ENCODE results near the gene DHX29. TPM values are rescaled to one million over a fixed set of nuclear protein-coding genes. Genes with fewer than 3 reads are reported as not detected.

DHX29 gene
- total and polyA plus RNA-seq, 2 donors = 17.1 to 44.4 TPM

- no peak overlapping the region for H3K27ac ChIP-seq (ENCODE audit: low read depth)
- no peak for DNase-seq (ENCODE audit: extremely low spot score)
- WGBS = 89% methylated on average over 6 of the region's 6 CpGs
- H3K4me1 ChIP-seq (ENCODE audit: insufficient read depth) = peaks cover 4% of the 10 kb centered on the region
- H3K4me3 ChIP-seq (ENCODE audit: low read depth, low read length) = no peak overlapping the region
- peaks cover 1% of the 10 kb centered on the region for H3K36me3 ChIP-seq (ENCODE audit: insufficient read depth)
Measured at GRCh38 chr5:55304584-55304983, 2.9 kb downstream of the DHX29 start.

DNA sequence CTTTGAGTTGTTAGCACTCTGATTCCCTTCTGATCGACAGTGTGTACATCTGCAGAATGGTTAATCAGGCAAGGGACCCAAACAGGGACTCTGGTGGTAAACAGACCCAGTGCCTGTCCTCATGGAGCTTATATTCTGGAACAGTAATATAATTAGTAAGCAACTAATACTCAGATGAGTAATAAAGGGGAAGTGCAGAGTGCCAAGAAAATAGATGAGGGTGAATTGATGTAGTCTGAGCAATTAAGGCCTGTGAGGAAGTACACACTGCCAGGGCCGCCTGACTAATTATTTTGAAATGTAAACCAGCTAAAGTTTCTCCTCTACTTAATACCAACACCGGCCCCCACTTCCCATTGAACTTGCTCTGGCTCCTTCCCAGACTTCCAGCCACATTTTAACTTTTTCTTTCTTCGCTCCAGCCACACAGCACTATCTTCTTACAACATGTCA lies 4.2 kb downstream of the DHX29 start:
- WGBS = 62% methylated on average over 4 of the region's 4 CpGs
- H3K27ac ChIP-seq (ENCODE audit: low read depth) = no peak overlapping the region
- H3K4me3 ChIP-seq (ENCODE audit: low read depth, low read length) = no peak overlapping the region
- H3K4me1 ChIP-seq (ENCODE audit: insufficient read depth) = peaks cover 4% of the 10 kb centered on the region
- no peak for DNase-seq (ENCODE audit: extremely low spot score)
- no peaks in the 10 kb centered on the region for H3K36me3 ChIP-seq (ENCODE audit: insufficient read depth)

GRCh38 chr5:55300890-55301289 lies 6.6 kb downstream of the DHX29 start:
- Histone ChIP-seq H3K4me3 (ENCODE audit: low read depth, low read length) (no peak overlapping the region), H3K36me3 (ENCODE audit: insufficient read depth) (peaks cover 2% of the 10 kb centered on the region), H3K27ac (ENCODE audit: low read depth) (no peak overlapping the region), H3K4me1 (ENCODE audit: insufficient read depth) (no peaks in the 10 kb centered on the region)
- 100% methylated on average over 2 of the region's 2 CpGs for WGBS
- no peak for DNase-seq (ENCODE audit: extremely low spot score)

- WGBS = 100% methylated on average over 1 of the region's 1 CpG
Measured at GRCh38 chr5:55294935-55295334, 12.6 kb downstream of the DHX29 start.

DNA sequence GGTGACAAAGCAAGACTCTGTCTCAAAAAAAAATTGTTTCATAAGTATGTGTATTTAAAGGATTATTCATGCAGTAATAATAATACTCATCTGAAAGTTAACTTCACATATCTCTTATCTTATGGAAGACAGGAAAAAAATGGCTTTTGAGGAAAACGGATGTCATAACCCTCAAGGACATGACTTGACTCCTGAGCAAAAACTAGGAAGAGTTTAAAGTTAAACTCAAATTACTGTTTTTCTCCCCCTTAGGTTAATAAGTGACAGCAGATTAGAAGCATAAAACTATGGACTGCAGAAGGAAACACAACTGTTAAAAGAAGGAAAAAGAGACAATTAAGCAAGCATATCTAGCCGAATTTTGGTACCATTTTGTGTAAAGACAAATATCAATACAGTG lies 16.5 kb downstream of the DHX29 start:
- Histone ChIP-seq H3K4me3 (ENCODE audit: low read depth, low read length) (no peak overlapping the region), H3K36me3 (ENCODE audit: insufficient read depth) (peaks cover 16% of the 10 kb centered on the region), H3K4me1 (ENCODE audit: insufficient read depth) (no peaks in the 10 kb centered on the region), H3K27ac (ENCODE audit: low read depth) (no peak overlapping the region)
- 94% methylated on average over 2 of the region's 2 CpGs for WGBS
- DNase-seq (ENCODE audit: extremely low spot score) = no peak

More at GRCh38 chr5:55294935-55295334, 12.6 kb downstream of the DHX29 start:
- peaks cover 13% of the 10 kb centered on the region for H3K36me3 ChIP-seq (ENCODE audit: insufficient read depth)
- DNase-seq (ENCODE audit: extremely low spot score) = no peak
- H3K27ac ChIP-seq (ENCODE audit: low read depth) = no peak overlapping the region
- no peak overlapping the region for H3K4me3 ChIP-seq (ENCODE audit: low read depth, low read length)
- H3K4me1 ChIP-seq (ENCODE audit: insufficient read depth) = no peaks in the 10 kb centered on the region

DNA sequence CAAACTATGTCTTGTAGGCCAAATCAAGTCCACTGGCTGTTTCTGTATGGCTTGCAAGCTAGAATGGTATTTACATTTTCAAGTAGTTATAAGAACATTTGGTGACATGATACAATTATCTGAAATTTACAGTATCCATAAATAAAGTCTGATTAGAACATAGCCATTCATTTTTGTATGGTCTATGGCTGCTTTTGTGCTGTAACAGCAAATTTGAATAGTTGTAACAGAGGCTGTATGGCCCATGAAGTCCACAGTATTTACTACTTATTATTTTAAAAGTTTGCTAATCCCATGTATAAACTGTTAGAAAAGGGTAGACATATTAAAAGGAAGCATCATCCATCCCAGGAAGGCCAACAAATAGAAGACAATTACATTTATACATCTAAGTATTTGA lies 17.7 kb downstream of the DHX29 start:
- Histone ChIP-seq H3K4me1 (ENCODE audit: insufficient read depth) (no peaks in the 10 kb centered on the region), H3K4me3 (ENCODE audit: low read depth, low read length) (no peak overlapping the region), H3K36me3 (ENCODE audit: insufficient read depth) (peaks cover 13% of the 10 kb centered on the region), H3K27ac (ENCODE audit: low read depth) (no peak overlapping the region)
- DNase-seq (ENCODE audit: extremely low spot score) = no peak

DNA sequence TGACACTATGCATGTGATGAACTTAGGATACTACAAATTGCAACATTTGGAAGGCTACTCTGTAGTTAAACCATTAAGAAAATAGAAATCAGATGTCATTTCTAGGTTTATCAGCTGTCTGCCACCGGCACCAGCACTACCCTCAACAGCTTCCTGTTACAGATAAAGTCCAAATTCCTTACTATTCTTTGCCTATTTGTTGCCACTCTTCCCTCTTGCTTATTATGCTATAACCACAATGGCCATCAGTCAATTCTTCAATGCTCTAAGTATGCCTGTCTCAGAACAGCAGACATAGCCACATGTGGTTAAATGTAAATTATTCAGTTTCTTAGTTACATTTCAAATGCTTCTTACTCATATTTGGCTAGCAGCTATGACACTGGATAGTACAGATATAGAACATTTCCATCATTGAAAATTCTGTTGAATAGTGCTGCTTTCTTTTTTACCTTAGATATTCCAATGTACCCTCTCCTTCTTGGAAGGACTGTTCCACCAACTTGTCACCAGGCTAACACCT lies 21.0 kb downstream of the DHX29 start:
- Histone ChIP-seq H3K4me1 (ENCODE audit: insufficient read depth) (no peaks in the 10 kb centered on the region), H3K27ac (ENCODE audit: low read depth) (no peak overlapping the region), H3K4me3 (ENCODE audit: low read depth, low read length) (no peak overlapping the region), H3K36me3 (ENCODE audit: insufficient read depth) (peaks cover 15% of the 10 kb centered on the region)
- 56% methylated on average over 1 of the region's 1 CpG for WGBS
- no peak for DNase-seq (ENCODE audit: extremely low spot score)

DNA sequence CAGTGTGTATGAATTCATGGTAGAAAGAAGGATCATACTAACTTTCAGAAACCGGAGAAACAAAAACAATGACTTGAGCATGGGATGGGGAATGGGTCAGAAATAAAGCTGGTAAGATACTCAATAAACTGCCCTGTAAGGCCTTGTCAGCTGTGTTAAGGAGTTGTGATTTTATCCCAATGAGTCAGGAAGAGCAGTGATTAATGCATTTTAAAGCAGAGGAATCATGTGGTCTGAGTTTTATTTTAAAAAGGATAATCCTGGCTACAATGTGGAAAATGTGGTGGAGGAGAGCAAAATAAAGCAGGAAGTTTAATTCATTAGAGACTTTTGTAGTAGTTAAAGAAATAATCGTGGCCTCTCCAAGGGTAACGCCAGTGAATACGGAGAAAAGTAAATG lies 28.7 kb downstream of the DHX29 start:
- no peak overlapping the region for H3K27ac ChIP-seq (ENCODE audit: low read depth)
- peaks cover 22% of the 10 kb centered on the region for H3K36me3 ChIP-seq (ENCODE audit: insufficient read depth)
- 93% methylated on average over 4 of the region's 4 CpGs for whole genome bisulfite sequencing
- no peak overlapping the region for H3K4me3 ChIP-seq (ENCODE audit: low read depth, low read length)
- H3K4me1 ChIP-seq (ENCODE audit: insufficient read depth) = no peaks in the 10 kb centered on the region
- no peak for DNase-seq (ENCODE audit: extremely low spot score)

- no peak overlapping the region for H3K4me3 ChIP-seq (ENCODE audit: low read depth, low read length)
- H3K36me3 ChIP-seq (ENCODE audit: insufficient read depth) = peaks cover 18% of the 10 kb centered on the region
- H3K4me1 ChIP-seq (ENCODE audit: insufficient read depth) = no peaks in the 10 kb centered on the region
- H3K27ac ChIP-seq (ENCODE audit: low read depth) = no peak overlapping the region
- 91% methylated on average over 1 of the region's 1 CpG for WGBS
- no peak for DNase-seq (ENCODE audit: extremely low spot score)
Measured at GRCh38 chr5:55276771-55277170, 30.7 kb downstream of the DHX29 start.

DNA sequence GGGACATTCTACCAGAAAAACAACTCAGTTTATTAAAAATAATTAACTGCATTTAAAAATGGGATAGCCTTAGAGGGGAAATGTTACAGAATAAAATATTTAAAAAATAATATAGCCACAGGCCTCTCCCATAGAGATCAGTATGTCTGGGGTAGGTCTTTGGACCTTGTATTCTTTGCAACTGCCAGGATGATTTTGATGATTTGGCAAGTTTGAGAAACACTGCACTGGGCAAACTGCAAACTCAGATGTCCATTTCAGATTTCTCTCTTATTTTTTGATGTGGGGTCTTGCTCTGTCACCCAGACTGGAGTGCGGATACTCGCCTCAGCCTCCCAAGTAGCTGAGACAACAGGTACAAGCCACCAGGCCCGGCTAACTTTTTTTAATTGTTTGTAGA lies 49.2 kb downstream of the DHX29 start:
- H3K27ac ChIP-seq (ENCODE audit: low read depth) = no peak overlapping the region
- WGBS = 97% methylated on average over 3 of the region's 3 CpGs
- peaks cover 4% of the 10 kb centered on the region for H3K36me3 ChIP-seq (ENCODE audit: insufficient read depth)
- H3K4me3 ChIP-seq (ENCODE audit: low read depth, low read length) = no peak overlapping the region
- no peaks in the 10 kb centered on the region for H3K4me1 ChIP-seq (ENCODE audit: insufficient read depth)
- no peak for DNase-seq (ENCODE audit: extremely low spot score)

DNA sequence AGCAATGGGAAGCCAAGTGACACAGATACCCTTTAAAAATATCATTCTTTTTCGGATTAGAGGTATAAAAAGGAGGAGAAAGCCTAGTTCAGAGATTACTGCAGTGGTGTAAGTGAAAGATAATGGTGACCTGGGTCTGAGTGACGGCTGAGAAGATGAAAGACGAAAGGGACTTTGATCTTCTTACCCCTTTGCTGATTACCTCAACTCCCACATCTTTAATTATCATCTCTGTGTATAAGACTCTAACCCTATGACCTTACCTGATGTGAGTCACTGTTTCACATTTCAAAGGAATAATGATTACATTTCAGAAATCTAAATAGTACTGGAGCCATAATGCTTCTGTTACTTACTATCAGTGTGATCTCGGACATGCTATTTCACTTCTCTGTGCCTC lies 52.7 kb downstream of the DHX29 start:
- H3K27ac ChIP-seq (ENCODE audit: low read depth) = no peak overlapping the region
- H3K4me1 ChIP-seq (ENCODE audit: insufficient read depth) = no peaks in the 10 kb centered on the region
- DNase-seq (ENCODE audit: extremely low spot score) = no peak
- H3K4me3 ChIP-seq (ENCODE audit: low read depth, low read length) = no peak overlapping the region
- peaks cover 3% of the 10 kb centered on the region for H3K36me3 ChIP-seq (ENCODE audit: insufficient read depth)
- WGBS = 83% methylated on average over 4 of the region's 4 CpGs

DNA sequence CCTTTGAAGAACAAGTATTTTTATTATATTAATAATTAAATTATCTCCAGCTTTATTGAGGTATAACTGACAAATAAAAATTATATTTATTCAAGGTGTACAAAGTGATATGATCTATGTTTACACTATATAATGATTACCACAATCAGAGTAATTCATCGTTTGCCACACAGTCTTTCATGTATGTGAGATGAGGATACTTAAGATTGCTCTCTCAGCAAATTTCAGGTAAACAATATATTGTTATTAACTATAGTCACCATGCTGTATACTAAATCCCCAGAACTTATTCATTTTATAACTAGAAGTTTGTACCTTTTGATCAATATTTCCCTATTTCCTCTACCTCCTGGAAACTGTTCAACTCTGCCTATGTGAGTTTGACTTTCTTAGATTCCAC lies 57.4 kb downstream of the DHX29 start:
- H3K27ac ChIP-seq (ENCODE audit: low read depth) = no peak overlapping the region
- no peak overlapping the region for H3K4me3 ChIP-seq (ENCODE audit: low read depth, low read length)
- no peak for DNase-seq (ENCODE audit: extremely low spot score)
- H3K36me3 ChIP-seq (ENCODE audit: insufficient read depth) = no peaks in the 10 kb centered on the region
- no peaks in the 10 kb centered on the region for H3K4me1 ChIP-seq (ENCODE audit: insufficient read depth)
- 78% methylated on average over 1 of the region's 1 CpG for WGBS

- no peaks in the 10 kb centered on the region for H3K4me1 ChIP-seq (ENCODE audit: insufficient read depth)
Measured at GRCh38 chr5:55241746-55242145, 65.7 kb downstream of the DHX29 start.

DNA sequence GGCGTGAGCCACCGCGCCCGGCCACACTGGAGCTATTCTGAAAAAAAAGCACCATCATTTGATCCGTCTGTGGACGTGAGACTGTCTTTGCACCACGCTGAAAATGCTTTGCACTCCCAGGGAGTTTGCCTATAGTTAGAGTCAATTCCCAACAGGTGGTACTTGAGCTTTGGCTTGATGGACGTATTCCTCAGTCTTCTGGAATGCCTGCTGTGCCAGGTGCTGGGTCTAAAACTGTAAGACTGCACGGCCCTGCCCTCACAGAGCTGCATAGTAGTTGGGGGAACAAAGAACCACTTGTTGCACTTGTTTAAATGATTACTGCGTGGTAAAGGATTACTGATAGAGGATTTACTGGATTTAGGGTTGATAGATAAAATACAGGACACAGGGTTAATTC lies 70.7 kb downstream of the DHX29 start:
- DNase-seq (ENCODE audit: extremely low spot score) = no peak
- Histone ChIP-seq H3K4me1 (ENCODE audit: insufficient read depth) (no peaks in the 10 kb centered on the region), H3K27ac (ENCODE audit: low read depth) (no peak overlapping the region), H3K4me3 (ENCODE audit: low read depth, low read length) (no peak overlapping the region), H3K36me3 (ENCODE audit: insufficient read depth) (no peaks in the 10 kb centered on the region)
- WGBS = 73% methylated on average over 10 of the region's 10 CpGs

More at GRCh38 chr5:55241746-55242145, 65.7 kb downstream of the DHX29 start:
- WGBS = 49% methylated on average over 4 of the region's 4 CpGs
- H3K4me3 ChIP-seq (ENCODE audit: low read depth, low read length) = no peak overlapping the region
- H3K36me3 ChIP-seq (ENCODE audit: insufficient read depth) = no peaks in the 10 kb centered on the region
- no peak for DNase-seq (ENCODE audit: extremely low spot score)
- no peak overlapping the region for H3K27ac ChIP-seq (ENCODE audit: low read depth)

GRCh38 chr5:55234121-55234700 lies 73.3 kb downstream of the DHX29 start:
- WGBS = 9% methylated on average over 31 of the region's 31 CpGs
- Histone ChIP-seq H3K4me1 (ENCODE audit: insufficient read depth) (no peaks in the 10 kb centered on the region), H3K4me3 (ENCODE audit: low read depth, low read length) (peak overlapping the region; percentile 47), H3K36me3 (ENCODE audit: insufficient read depth) (no peaks in the 10 kb centered on the region), H3K27ac (ENCODE audit: low read depth) (no peak overlapping the region)
- DNase-seq (ENCODE audit: extremely low spot score) = no peak
